Measurements from ENCODE around the gene NEURL1B.

DNA sequence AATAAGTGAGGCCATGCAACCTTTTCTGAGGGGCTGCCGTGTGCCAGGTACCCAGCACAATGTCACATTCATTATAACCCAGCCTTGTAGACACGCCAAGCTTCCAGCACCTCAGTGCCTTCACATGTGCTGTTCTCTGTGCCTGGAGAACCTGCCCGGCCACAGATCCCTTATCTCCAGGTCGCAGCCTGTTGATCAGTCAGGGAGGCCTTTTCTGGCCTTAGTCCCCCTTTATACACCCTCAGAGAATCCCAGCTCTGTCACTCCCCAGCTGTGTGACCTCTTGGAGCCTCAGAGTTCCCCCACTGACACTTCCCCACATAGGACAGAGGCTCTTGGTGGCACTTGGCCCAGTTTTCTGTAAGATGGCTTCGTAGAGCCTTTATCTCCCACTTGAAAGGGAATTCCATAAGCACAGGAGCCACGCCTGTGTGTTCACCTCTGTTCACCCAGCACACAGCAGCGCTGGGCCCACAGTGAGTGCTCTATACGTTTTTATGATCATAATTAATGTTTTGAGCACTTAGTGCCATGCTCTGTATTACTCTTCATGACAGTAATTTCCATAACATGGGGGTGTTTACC, 38.7 kb downstream of the NEURL1B start:
- TF ChIP-seq EZH2phosphoT487 (IDR thresholded peaks at IDR 0.05; ENCODE audit: insufficient read depth, low read depth) (no peak), EZH2 (IDR thresholded peaks at IDR 0.05; ENCODE audit: insufficient read depth, poor library complexity, severe bottlenecking) (no peak)
